Measurements from ENCODE around the gene FCRL2. TPM values are rescaled to one million over a fixed set of nuclear protein-coding genes. Genes with fewer than 3 reads are reported as not detected.

FCRL2 gene
- total RNA-seq, 2 donors from 2014 or later = not detected

- no peaks in the 10 kb centered on the region for H3K36me3 ChIP-seq (ENCODE audit: control insufficient read depth, insufficient read depth, low read length)
- Mint-ChIP-seq H3K4me1 (no peaks in the 10 kb centered on the region), H3K27ac (no peak overlapping the region), H3K4me3 (no peak overlapping the region), H3K9me3 (peaks cover 7% of the 10 kb centered on the region), H3K36me3 (ENCODE audit: low read depth) (no peaks in the 10 kb centered on the region), H3K27me3 (ENCODE audit: insufficient read depth) (no peaks in the 10 kb centered on the region)
- H3K9ac ChIP-seq (ENCODE audit: extremely low read depth, low read length, poor library complexity, severe bottlenecking) = no peak overlapping the region
- no peak for DNase-seq
- no peak overlapping the region for H3K27ac ChIP-seq (ENCODE audit: low read depth, low read length)
- peaks cover 2% of the 10 kb centered on the region for H3K9me3 ChIP-seq (ENCODE audit: control insufficient read depth, low read length)
- H3K27me3 ChIP-seq (ENCODE audit: control insufficient read depth, insufficient read depth, low read length, poor library complexity, severe bottlenecking) = no peaks in the 10 kb centered on the region
- WGBS, 2 experiments (ENCODE audit: insufficient coverage in 1 of 2, insufficient read length in 1 of 2) = 91 to 100% methylated on average over 3 to 5 of the region's 5 CpGs
- TF ChIP-seq CTCF (conservative IDR thresholded peaks at IDR 0.05) = no peak
- H3K4me1 ChIP-seq (ENCODE audit: control insufficient read depth, insufficient read depth, low read length) = no peaks in the 10 kb centered on the region
- no peak overlapping the region for H3K4me3 ChIP-seq (ENCODE audit: low read length)
Observed at GRCh38 chr1:157715736-157716135, 61.2 kb downstream of the FCRL2 start.

GRCh38 chr1:157711802-157712201 is 65.1 kb downstream of the FCRL2 start:
- H3K4me3 ChIP-seq (ENCODE audit: low read length) = no peak overlapping the region
- no peaks in the 10 kb centered on the region for H3K4me1 ChIP-seq (ENCODE audit: control insufficient read depth, insufficient read depth, low read length)
- no peaks in the 10 kb centered on the region for H3K36me3 ChIP-seq (ENCODE audit: control insufficient read depth, insufficient read depth, low read length)
- H3K9ac ChIP-seq (ENCODE audit: extremely low read depth, low read length, poor library complexity, severe bottlenecking) = no peak overlapping the region
- peaks cover 10% of the 10 kb centered on the region for H3K27me3 ChIP-seq (ENCODE audit: control insufficient read depth, insufficient read depth, low read length, poor library complexity, severe bottlenecking)
- H3K4me1 Mint-ChIP-seq = no peaks in the 10 kb centered on the region
- no peaks in the 10 kb centered on the region for H3K9me3 ChIP-seq (ENCODE audit: control insufficient read depth, low read length)
- no peak for TF ChIP-seq CTCF (conservative IDR thresholded peaks at IDR 0.05)
- no peak for DNase-seq
- H3K9me3 Mint-ChIP-seq = peaks cover under 1% of the 10 kb centered on the region
- peaks cover 28% of the 10 kb centered on the region for H3K27me3 Mint-ChIP-seq (ENCODE audit: insufficient read depth)
- no peak overlapping the region for H3K4me3 Mint-ChIP-seq
- no peaks in the 10 kb centered on the region for H3K36me3 Mint-ChIP-seq (ENCODE audit: low read depth)
- H3K27ac Mint-ChIP-seq = no peak overlapping the region
- H3K27ac ChIP-seq (ENCODE audit: low read depth, low read length) = no peak overlapping the region

GRCh38 chr1:157704878-157705277 is 72.1 kb downstream of the FCRL2 start:
- Mint-ChIP-seq H3K27ac (no peak overlapping the region), H3K36me3 (ENCODE audit: low read depth) (no peaks in the 10 kb centered on the region), H3K4me1 (peaks cover 8% of the 10 kb centered on the region), H3K4me3 (no peak overlapping the region), H3K9me3 (peaks cover 3% of the 10 kb centered on the region), H3K27me3 (ENCODE audit: insufficient read depth) (peaks cover 42% of the 10 kb centered on the region)
- no peaks in the 10 kb centered on the region for H3K4me1 ChIP-seq (ENCODE audit: control insufficient read depth, insufficient read depth, low read length)
- H3K27ac ChIP-seq (ENCODE audit: low read depth, low read length) = no peak overlapping the region
- no peaks in the 10 kb centered on the region for H3K36me3 ChIP-seq (ENCODE audit: control insufficient read depth, insufficient read depth, low read length)
- DNase-seq = no peak
- peaks cover 23% of the 10 kb centered on the region for H3K27me3 ChIP-seq (ENCODE audit: control insufficient read depth, insufficient read depth, low read length, poor library complexity, severe bottlenecking)
- H3K9me3 ChIP-seq (ENCODE audit: control insufficient read depth, low read length) = no peaks in the 10 kb centered on the region
- H3K9ac ChIP-seq (ENCODE audit: extremely low read depth, low read length, poor library complexity, severe bottlenecking) = no peak overlapping the region
- no peak overlapping the region for H3K4me3 ChIP-seq (ENCODE audit: low read length)
- no peak for TF ChIP-seq CTCF (conservative IDR thresholded peaks at IDR 0.05)

All from endodermal cell (in vitro differentiated cells).